Epidermal melanocyte (primary cell): Measurements from ENCODE around the gene EFCAB11.

Experiments used
- DNase-seq: peaks from one replicate; pipeline ENCODE4 v3.0.0; 2011; ENCODE audit warnings: low spot score; ENCODE audit not compliant: insufficient read length

The EFCAB11 gene

GRCh38 chr14:89957376-89957775, 2.8 kb upstream of the EFCAB11 start:
- DNase-seq, result no peak

- no peak for DNase-seq
Observed at GRCh38 chr14:89956661-89957009, 2.1 kb upstream of the EFCAB11 start.

- DNase-seq, result peak; percentile 88
Observed at GRCh38 chr14:89955745-89956660, 1.5 kb upstream of the EFCAB11 start, which contains the start of gene TDP1. Gene TDP1, plus strand, starts transcription at chr14:89955927. Its CDS starts 7,188 bp downstream, at chr14:89963115.

- no peak for DNase-seq
Observed at GRCh38 chr14:89955022-89955744, 653 bp upstream of the EFCAB11 start.

- DNase-seq, result no peak
Observed at GRCh38 chr14:89953602-89954001, 928 bp downstream of the EFCAB11 start.

GRCh38 chr14:89952576-89952975, 2.0 kb downstream of the EFCAB11 start:
- DNase-seq, result no peak

- DNase-seq, result no peak
Observed at GRCh38 chr14:89947344-89947743, 7.2 kb downstream of the EFCAB11 start.

- no peak for DNase-seq
Observed at GRCh38 chr14:89941830-89942377, 12.6 kb downstream of the EFCAB11 start.

GRCh38 chr14:89936654-89937185, 17.8 kb downstream of the EFCAB11 start:
- no peak for DNase-seq

- no peak for DNase-seq
Observed at GRCh38 chr14:89933002-89933401, 21.5 kb downstream of the EFCAB11 start.

- no peak for DNase-seq
Observed at GRCh38 chr14:89927186-89927865, 27.2 kb downstream of the EFCAB11 start.

- DNase-seq, result no peak
Observed at GRCh38 chr14:89926694-89927093, 27.8 kb downstream of the EFCAB11 start.

- no peak for DNase-seq
Observed at GRCh38 chr14:89924268-89924667, 30.3 kb downstream of the EFCAB11 start.

GRCh38 chr14:89922031-89922907, 32.3 kb downstream of the EFCAB11 start:
- DNase-seq, result no peak

GRCh38 chr14:89921346-89921745, 33.2 kb downstream of the EFCAB11 start:
- no peak for DNase-seq

GRCh38 chr14:89920056-89920455, 34.5 kb downstream of the EFCAB11 start:
- no peak for DNase-seq

- no peak for DNase-seq
Observed at GRCh38 chr14:89918721-89919120, 35.8 kb downstream of the EFCAB11 start.

GRCh38 chr14:89915114-89915878, 39.2 kb downstream of the EFCAB11 start:
- DNase-seq, result no peak

GRCh38 chr14:89912667-89913211, 41.8 kb downstream of the EFCAB11 start:
- peak; percentile 51 for DNase-seq
